GM18502 (cell line): Measurements from ENCODE around the gene OR2L3.
"Not testable (repeated sequence)": the region's sequence is repeated elsewhere in the genome, so short reads cannot be mapped to it uniquely, and the experiment has no call there.

Experiments used
- ATAC-seq: cut with Tn5 transposase; IDR thresholded peaks from one replicate; pipeline ENCODE4 v1.9.1; 2021; ENCODE audit warnings: mild to moderate bottlenecking; ENCODE audit not compliant: unreplicated experiment, poor library complexity

Gene OR2L3

DNA sequence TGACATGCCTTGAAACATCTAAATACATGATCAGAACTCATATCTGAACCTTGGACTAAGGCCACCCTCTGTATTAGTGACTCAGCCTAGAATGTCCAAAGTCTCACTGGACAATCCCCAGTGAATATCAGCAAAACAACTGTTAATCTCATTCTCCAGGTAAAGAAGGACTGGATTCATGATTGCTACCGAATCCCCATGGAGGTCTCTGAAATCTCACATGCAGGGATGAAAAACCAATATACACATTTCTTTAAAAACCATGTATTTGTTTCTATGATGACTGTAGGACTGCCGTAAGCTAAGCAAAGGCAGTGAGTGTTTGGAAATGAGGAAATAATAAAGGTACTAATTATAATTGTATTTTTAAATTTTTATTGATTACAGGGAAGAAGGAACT lies at the start of gene OR2L3:
Gene OR2L3 (plus strand): TSS at position 301 of the 400 bp plus-strand sequence. CDS start 13,846 bp downstream, outside the sequence.
- ATAC-seq, result no peak

DNA sequence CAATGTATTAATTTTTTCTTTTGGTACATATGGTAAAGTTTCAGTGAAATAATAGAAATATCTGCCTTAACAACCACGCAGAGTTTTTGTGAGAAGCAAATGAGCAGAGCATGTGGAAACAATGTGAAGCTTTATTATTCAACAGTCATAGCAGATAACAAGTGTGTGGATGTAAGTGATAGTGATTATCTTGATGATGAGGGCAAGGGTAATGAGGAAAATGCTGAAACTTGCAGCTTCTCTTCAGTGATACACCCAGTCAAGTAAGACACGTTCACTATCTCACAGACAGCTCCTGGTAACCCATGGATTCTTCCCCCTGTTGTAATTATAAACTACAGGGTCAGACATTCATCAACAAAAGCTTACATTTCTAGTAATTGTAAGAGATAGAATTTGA lies 47.8 kb upstream of the OR2L3 start:
- no peak for ATAC-seq

DNA sequence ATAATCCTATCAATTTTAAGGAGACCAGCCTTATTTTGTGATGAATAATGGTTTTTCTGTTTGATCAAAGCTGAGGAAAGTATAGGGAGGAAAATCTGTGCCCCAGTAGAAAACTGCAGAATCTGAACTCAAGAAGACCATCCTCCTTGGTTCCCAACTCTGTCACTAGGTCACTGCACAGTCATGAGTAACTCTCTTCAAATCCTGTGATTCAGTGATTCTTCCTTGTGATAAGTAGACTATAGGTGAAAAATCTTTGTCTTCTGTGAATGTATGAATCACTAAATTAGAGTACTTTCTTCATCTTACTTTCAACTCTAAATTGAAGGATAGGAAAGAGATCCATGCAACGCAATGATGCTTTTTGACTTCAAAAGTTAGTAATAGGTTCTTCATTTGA lies 46.5 kb upstream of the OR2L3 start:
- no peak for ATAC-seq

DNA sequence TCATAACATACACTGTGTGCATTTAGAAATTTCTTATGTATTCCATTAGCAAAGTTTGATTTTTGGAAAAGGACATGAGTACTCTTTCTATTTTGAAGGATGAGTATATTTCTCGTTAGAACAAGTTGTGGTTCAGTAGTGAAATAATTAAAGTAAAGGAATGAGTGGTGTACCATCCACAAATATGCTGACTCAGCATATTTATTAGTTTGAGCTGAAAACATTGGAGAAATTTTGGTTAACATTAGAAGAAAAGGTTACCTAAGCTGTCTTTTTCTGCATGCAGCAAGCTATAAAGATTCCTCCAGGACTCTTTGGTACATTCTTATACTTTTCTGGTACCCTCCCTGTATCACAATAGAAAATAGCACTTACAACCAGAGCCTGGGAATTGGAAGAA lies 38.9 kb upstream of the OR2L3 start:
- no peak for ATAC-seq

- ATAC-seq, result no peak
Measured at GRCh38 chr1:248009681-248010080, 37.0 kb upstream of the OR2L3 start.

DNA sequence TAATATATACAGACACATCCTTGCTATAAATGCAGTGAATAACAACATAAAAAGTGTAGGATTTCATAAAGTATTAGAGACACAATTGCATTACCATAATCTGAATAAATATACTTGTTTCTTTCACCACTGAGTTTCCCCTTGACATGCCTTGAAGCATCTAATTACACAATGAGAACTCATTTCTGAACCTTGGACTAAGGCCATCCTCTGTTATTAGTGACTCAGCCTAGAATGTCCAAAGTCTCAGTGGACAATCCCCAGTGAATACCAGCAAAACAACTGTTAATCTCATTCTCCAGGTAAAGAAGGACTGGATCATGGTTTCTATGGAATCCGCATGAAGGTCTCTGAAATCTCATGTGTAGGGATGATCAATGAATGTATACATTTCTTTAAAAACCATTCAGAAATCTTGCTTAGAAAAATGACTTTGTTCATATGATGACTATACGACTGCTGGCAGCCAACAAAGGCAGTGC lies 33.4 kb upstream of the OR2L3 start, which contains the start of gene OR2L5:
Gene OR2L5 (plus strand): TSS at position 432 of the 482 bp plus-strand sequence. CDS start 8,288 bp downstream, outside the sequence.
- ATAC-seq, result no peak

- ATAC-seq, result no peak
Measured at GRCh38 chr1:248015803-248016202, 30.8 kb upstream of the OR2L3 start.

GRCh38 chr1:248029770-248030169 lies 16.9 kb upstream of the OR2L3 start, which contains the start of gene OR2L2:
TSS of gene OR2L2 (plus strand) at chr1:248030070. CDS start at chr1:248038268, 8,198 bp downstream.
- no peak for ATAC-seq

- no peak for ATAC-seq
Measured at GRCh38 chr1:248045209-248045608, 1.4 kb upstream of the OR2L3 start.

DNA sequence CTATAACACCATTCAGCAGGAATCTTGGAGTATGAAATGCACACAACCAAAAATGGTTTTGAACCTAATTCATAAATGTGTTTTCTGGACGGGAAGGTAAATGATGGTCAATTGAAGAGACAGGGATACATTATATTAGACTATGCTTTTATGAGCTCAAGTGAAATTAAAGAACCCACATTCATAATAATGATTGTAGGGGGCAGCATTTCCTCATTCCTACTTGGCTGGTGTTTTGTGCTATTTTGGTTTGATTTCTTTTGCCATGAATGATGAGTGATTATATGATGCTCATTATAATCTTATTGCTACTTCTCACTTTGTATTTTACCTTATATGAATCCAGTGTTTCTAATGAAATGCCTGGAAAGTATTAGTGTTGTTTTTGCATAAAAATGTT lies 372 bp downstream of the OR2L3 start:
- no peak for ATAC-seq

DNA sequence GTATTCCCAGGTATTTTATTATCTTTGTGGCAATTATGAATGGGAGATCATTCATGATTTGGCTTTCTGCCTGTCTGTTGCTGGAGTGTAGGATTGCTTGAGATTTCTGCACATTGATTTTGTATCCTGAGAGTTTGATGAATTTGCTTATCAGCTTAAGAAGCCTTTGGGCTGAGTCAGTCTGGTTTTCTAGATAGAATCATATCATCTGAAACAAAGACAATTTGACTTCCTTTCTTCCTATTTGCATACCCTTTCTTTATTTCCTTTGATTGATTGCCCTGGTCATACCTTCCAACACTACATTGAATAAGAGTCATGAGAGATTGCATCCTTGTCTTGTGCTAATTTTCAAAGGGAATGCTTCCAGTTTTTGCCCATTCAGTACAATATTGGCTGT lies 8.0 kb downstream of the OR2L3 start:
- ATAC-seq, result no peak

- ATAC-seq, result no peak
Measured at GRCh38 chr1:248055261-248055660, 8.6 kb downstream of the OR2L3 start.

GRCh38 chr1:248065071-248065470 lies 18.4 kb downstream of the OR2L3 start:
- ATAC-seq, result no peak

- ATAC-seq, result no peak
Measured at GRCh38 chr1:248065604-248066003, 19.0 kb downstream of the OR2L3 start.

DNA sequence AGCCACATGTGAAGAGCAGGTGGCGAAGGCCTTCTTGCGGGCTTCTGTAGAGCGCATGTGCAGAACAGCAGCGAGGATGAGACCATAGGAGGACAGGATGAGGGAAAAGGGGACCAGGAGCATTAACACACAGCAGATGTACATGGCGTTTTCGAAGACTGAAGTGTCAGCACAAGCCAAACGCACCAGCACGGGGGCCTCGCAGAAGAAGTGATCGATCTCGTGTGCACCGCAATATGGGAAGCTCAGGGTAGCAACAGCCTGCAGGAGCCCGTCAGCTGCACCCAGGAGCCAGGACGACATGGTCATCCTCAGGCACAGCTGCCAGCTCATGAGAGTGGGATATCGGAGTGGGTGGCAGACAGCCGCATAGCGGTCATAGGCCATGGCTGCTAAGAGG lies 37.2 kb downstream of the OR2L3 start:
- ATAC-seq, result not testable (repeated sequence)

- no peak for ATAC-seq
Measured at GRCh38 chr1:248094884-248095283, 48.2 kb downstream of the OR2L3 start, which contains the start of gene OR2L13. TSS of gene OR2L13 (plus strand) at chr1:248095184. CDS start at chr1:248099376, 4,192 bp downstream.

DNA sequence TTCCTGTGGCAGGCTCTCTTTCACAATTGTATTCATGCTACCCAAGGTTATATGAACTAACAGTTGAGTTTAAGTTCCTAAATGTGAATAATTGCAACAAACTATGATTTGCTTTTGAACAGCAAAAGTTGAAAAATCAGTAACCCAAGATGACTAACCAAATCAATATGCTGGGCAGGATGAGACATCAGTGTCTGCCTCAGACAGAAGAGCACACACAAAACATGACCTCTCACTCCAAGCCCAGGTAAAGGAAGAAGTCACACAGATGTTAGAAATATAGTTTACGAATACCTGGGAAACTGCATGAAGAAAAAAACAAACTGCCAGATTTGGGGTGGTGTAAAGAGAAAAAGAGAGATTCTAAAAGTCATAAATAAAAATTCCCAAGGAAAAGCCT lies 51.9 kb downstream of the OR2L3 start:
- no peak for ATAC-seq

GRCh38 chr1:248102847-248103246 lies 56.2 kb downstream of the OR2L3 start:
- no peak for ATAC-seq

GRCh38 chr1:248111157-248111556 lies 64.5 kb downstream of the OR2L3 start:
- ATAC-seq, result no peak
